ENCODE data around the gene NR0B2.

Gene NR0B2

GRCh38 chr1:26897351-26897750 is 16.4 kb downstream of the NR0B2 start:
- no peaks in the 10 kb centered on the region for H3K9me3 ChIP-seq (replicated peaks in 1 of 2; ENCODE audit: control insufficient read depth in 2 of 2, insufficient read depth in 1 of 2, low read depth in 1 of 2, low read length in 2 of 2)
- no peak overlapping the region for H3K4ac ChIP-seq (ENCODE audit: low read length)
- H3K14ac ChIP-seq (ENCODE audit: low read length), result no peak overlapping the region
- H2BK15ac ChIP-seq (ENCODE audit: low read length), result no peak overlapping the region
- H4K8ac ChIP-seq (ENCODE audit: low read depth, low read length), result no peak overlapping the region
- no peak overlapping the region for H3K27ac ChIP-seq (replicated peaks; ENCODE audit: low read length)
- H2BK5ac ChIP-seq (ENCODE audit: low read length), result no peak overlapping the region
- peaks cover 4% of the 10 kb centered on the region for H3K79me1 ChIP-seq (ENCODE audit: low read depth, low read length)
- H3K4me3 ChIP-seq (ENCODE audit: low read length in 2 of 2), result no peak overlapping the region
- H3K27me3 ChIP-seq (ENCODE audit: control insufficient read depth in 3 of 3, insufficient read depth in 3 of 3, low read depth in 1 of 3, low read length in 3 of 3), result no peaks in the 10 kb centered on the region
- DNase-seq (ENCODE audit: low spot score), result no peak
- no peak overlapping the region for H3K4me2 ChIP-seq (ENCODE audit: insufficient read depth, low read length, poor library complexity, severe bottlenecking)
- H3K18ac ChIP-seq (ENCODE audit: low read length), result no peak overlapping the region
- H3K36me3 ChIP-seq (replicated peaks in 1 of 2; ENCODE audit: control insufficient read depth in 2 of 2, insufficient read depth in 2 of 2, low read length in 2 of 2), result peaks cover 17 to 51% of the 10 kb centered on the region in 2 donors
- H2BK120ac ChIP-seq (ENCODE audit: low read depth, low read length), result no peak overlapping the region
- no peak overlapping the region for H4K91ac ChIP-seq (ENCODE audit: low read depth, low read length, poor library complexity)
- WGBS, 2 donors (ENCODE audit: extremely low coverage in 2 of 2, insufficient read length in 2 of 2, insufficient replicate concordance in 1 of 2), result no CpG with 5 or more reads among the region's 9 CpGs
- H3K23ac ChIP-seq (ENCODE audit: low read depth, low read length, poor library complexity), result no peak overlapping the region
- H2AFZ ChIP-seq (ENCODE audit: low read length), result no peak overlapping the region
- H3K9ac ChIP-seq (ENCODE audit: low read depth, low read length, poor library complexity), result no peak overlapping the region
- peaks cover 0 to 3% of the 10 kb centered on the region in 2 donors for H3K4me1 ChIP-seq (ENCODE audit: control insufficient read depth in 2 of 2, insufficient read depth in 1 of 2, low read depth in 1 of 2, low read length in 2 of 2)
- no peak overlapping the region for H2BK12ac ChIP-seq (ENCODE audit: low read length)
- no peak overlapping the region for H2AK5ac ChIP-seq (ENCODE audit: low read depth, low read length)

GRCh38 chr1:26894263-26894662 is 19.5 kb downstream of the NR0B2 start:
- no peak for DNase-seq (ENCODE audit: low spot score)
- Histone ChIP-seq H2BK12ac (ENCODE audit: low read length) (no peak overlapping the region), H2BK120ac (ENCODE audit: low read depth, low read length) (no peak overlapping the region), H3K27me3 (ENCODE audit: control insufficient read depth in 3 of 3, insufficient read depth in 3 of 3, low read depth in 1 of 3, low read length in 3 of 3) (no peaks in the 10 kb centered on the region), H3K4me1 (ENCODE audit: control insufficient read depth in 2 of 2, insufficient read depth in 1 of 2, low read depth in 1 of 2, low read length in 2 of 2) (peaks cover 6 to 7% of the 10 kb centered on the region in 2 donors), H3K9me3 (replicated peaks in 1 of 2; ENCODE audit: control insufficient read depth in 2 of 2, insufficient read depth in 1 of 2, low read depth in 1 of 2, low read length in 2 of 2) (no peaks in the 10 kb centered on the region), H2AFZ (ENCODE audit: low read length) (no peak overlapping the region), H3K79me1 (ENCODE audit: low read depth, low read length) (peaks cover 4% of the 10 kb centered on the region), H3K27ac (replicated peaks; ENCODE audit: low read length) (no peak overlapping the region), H3K4me3 (ENCODE audit: low read length in 2 of 2) (peak overlapping the region in 1 of 2 donors; percentile 18), H3K4ac (ENCODE audit: low read length) (no peak overlapping the region), H3K9ac (ENCODE audit: low read depth, low read length, poor library complexity) (no peak overlapping the region), H2BK5ac (ENCODE audit: low read length) (no peak overlapping the region), H2AK5ac (ENCODE audit: low read depth, low read length) (no peak overlapping the region), H3K23ac (ENCODE audit: low read depth, low read length, poor library complexity) (no peak overlapping the region), H3K14ac (ENCODE audit: low read length) (no peak overlapping the region), H3K4me2 (ENCODE audit: insufficient read depth, low read length, poor library complexity, severe bottlenecking) (no peak overlapping the region), H4K91ac (ENCODE audit: low read depth, low read length, poor library complexity) (no peak overlapping the region), H2BK15ac (ENCODE audit: low read length) (no peak overlapping the region), H4K8ac (ENCODE audit: low read depth, low read length) (no peak overlapping the region), H3K18ac (ENCODE audit: low read length) (no peak overlapping the region), H3K36me3 (replicated peaks in 1 of 2; ENCODE audit: control insufficient read depth in 2 of 2, insufficient read depth in 2 of 2, low read length in 2 of 2) (peaks cover 20 to 60% of the 10 kb centered on the region in 2 donors)
- WGBS, 2 donors (ENCODE audit: extremely low coverage in 2 of 2, insufficient read length in 2 of 2, insufficient replicate concordance in 1 of 2), result no CpG with 5 or more reads among the region's 13 CpGs

- WGBS, 2 donors (ENCODE audit: extremely low coverage in 2 of 2, insufficient read length in 2 of 2, insufficient replicate concordance in 1 of 2), result no CpG with 5 or more reads among the region's 12 CpGs
These were observed 23.3 kb downstream of the NR0B2 start for GRCh38 chr1:26890467-26890796.

GRCh38 chr1:26889551-26890466 is 24.0 kb downstream of the NR0B2 start, which contains the start of gene GPN2:
Gene GPN2 (minus strand): TSS chr1:26890283. CDS start chr1:26890096, 187 bp downstream.
- Histone ChIP-seq H2BK15ac (ENCODE audit: low read length) (no peak within 1 kb of the TSS), H3K9me3 (replicated peaks in 1 of 2; ENCODE audit: control insufficient read depth in 2 of 2, insufficient read depth in 1 of 2, low read depth in 1 of 2, low read length in 2 of 2) (no peaks in the 10 kb centered on the region), H3K18ac (ENCODE audit: low read length) (peak within 1 kb of the TSS; percentile 91), H3K23ac (ENCODE audit: low read depth, low read length, poor library complexity) (peak within 1 kb of the TSS; percentile 95), H3K4me2 (ENCODE audit: insufficient read depth, low read length, poor library complexity, severe bottlenecking) (peak within 1 kb of the TSS; percentile 95), H2BK120ac (ENCODE audit: low read depth, low read length) (peak within 1 kb of the TSS; percentile 67), H2AK5ac (ENCODE audit: low read depth, low read length) (peak within 1 kb of the TSS; percentile 69), H4K91ac (ENCODE audit: low read depth, low read length, poor library complexity) (peak within 1 kb of the TSS; percentile 16), H2BK12ac (ENCODE audit: low read length) (peak within 1 kb of the TSS; percentile 27), H3K4ac (ENCODE audit: low read length) (no peak within 1 kb of the TSS), H3K36me3 (replicated peaks in 1 of 2; ENCODE audit: control insufficient read depth in 2 of 2, insufficient read depth in 2 of 2, low read length in 2 of 2) (peaks cover 31 to 65% of the 10 kb centered on the region in 2 donors), H3K9ac (ENCODE audit: low read depth, low read length, poor library complexity) (peak within 1 kb of the TSS; percentile 100), H3K4me3 (ENCODE audit: low read length in 2 of 2) (peak within 1 kb of the TSS; percentile 70 to 99), H3K27me3 (ENCODE audit: control insufficient read depth in 3 of 3, insufficient read depth in 3 of 3, low read depth in 1 of 3, low read length in 3 of 3) (no peaks in the 10 kb centered on the region), H4K8ac (ENCODE audit: low read depth, low read length) (no peak within 1 kb of the TSS), H3K79me1 (ENCODE audit: low read depth, low read length) (peaks cover 7% of the 10 kb centered on the region), H3K27ac (replicated peaks; ENCODE audit: low read length) (peak within 1 kb of the TSS; percentile 57), H3K4me1 (ENCODE audit: control insufficient read depth in 2 of 2, insufficient read depth in 1 of 2, low read depth in 1 of 2, low read length in 2 of 2) (peaks cover 5 to 9% of the 10 kb centered on the region in 2 donors), H2AFZ (ENCODE audit: low read length) (peak within 1 kb of the TSS; percentile 94), H2BK5ac (ENCODE audit: low read length) (peak within 1 kb of the TSS; percentile 2), H3K14ac (ENCODE audit: low read length) (peak within 1 kb of the TSS; percentile 98)
- peak; percentile 56 for DNase-seq (ENCODE audit: low spot score)
- WGBS, 2 donors (ENCODE audit: extremely low coverage in 2 of 2, insufficient read length in 2 of 2, insufficient replicate concordance in 1 of 2), result no CpG with 5 or more reads among the region's 89 CpGs

More at GRCh38 chr1:26890467-26890796, 23.3 kb downstream of the NR0B2 start:
- Histone ChIP-seq H2BK12ac (ENCODE audit: low read length) (no peak overlapping the region), H3K27me3 (ENCODE audit: control insufficient read depth in 3 of 3, insufficient read depth in 3 of 3, low read depth in 1 of 3, low read length in 3 of 3) (no peaks in the 10 kb centered on the region), H3K27ac (replicated peaks; ENCODE audit: low read length) (no peak overlapping the region), H2BK15ac (ENCODE audit: low read length) (no peak overlapping the region), H3K4ac (ENCODE audit: low read length) (no peak overlapping the region), H3K4me2 (ENCODE audit: insufficient read depth, low read length, poor library complexity, severe bottlenecking) (peak overlapping the region; percentile 66), H3K79me1 (ENCODE audit: low read depth, low read length) (peaks cover 7% of the 10 kb centered on the region), H3K4me3 (ENCODE audit: low read length in 2 of 2) (peak overlapping the region; percentile 70 to 99), H2AFZ (ENCODE audit: low read length) (peak overlapping the region; percentile 94), H3K23ac (ENCODE audit: low read depth, low read length, poor library complexity) (no peak overlapping the region), H4K8ac (ENCODE audit: low read depth, low read length) (no peak overlapping the region), H3K4me1 (ENCODE audit: control insufficient read depth in 2 of 2, insufficient read depth in 1 of 2, low read depth in 1 of 2, low read length in 2 of 2) (peaks cover 5 to 9% of the 10 kb centered on the region in 2 donors), H2AK5ac (ENCODE audit: low read depth, low read length) (peak overlapping the region; percentile 11), H3K14ac (ENCODE audit: low read length) (no peak overlapping the region), H3K9me3 (replicated peaks in 1 of 2; ENCODE audit: control insufficient read depth in 2 of 2, insufficient read depth in 1 of 2, low read depth in 1 of 2, low read length in 2 of 2) (no peaks in the 10 kb centered on the region), H3K18ac (ENCODE audit: low read length) (peak overlapping the region; percentile 31), H3K9ac (ENCODE audit: low read depth, low read length, poor library complexity) (peak overlapping the region; percentile 71), H3K36me3 (replicated peaks in 1 of 2; ENCODE audit: control insufficient read depth in 2 of 2, insufficient read depth in 2 of 2, low read length in 2 of 2) (peaks cover 29 to 66% of the 10 kb centered on the region in 2 donors), H2BK120ac (ENCODE audit: low read depth, low read length) (no peak overlapping the region), H2BK5ac (ENCODE audit: low read length) (peak overlapping the region; percentile 2), H4K91ac (ENCODE audit: low read depth, low read length, poor library complexity) (no peak overlapping the region)
- no peak for DNase-seq (ENCODE audit: low spot score)

Measured in neuronal stem cell (in vitro differentiated cells).